Measurements from ENCODE around the gene DGKQ. TPM values are rescaled to one million over a fixed set of nuclear protein-coding genes. Genes with fewer than 3 reads are reported as not detected.

DGKQ gene
- total and polyA plus RNA-seq, 9 of the 15 experiments (the other 6 are each of a cell fraction or from before 2014, with no cell fraction given), result 0.17 to 22.0 (median 5.6) TPM

DNA sequence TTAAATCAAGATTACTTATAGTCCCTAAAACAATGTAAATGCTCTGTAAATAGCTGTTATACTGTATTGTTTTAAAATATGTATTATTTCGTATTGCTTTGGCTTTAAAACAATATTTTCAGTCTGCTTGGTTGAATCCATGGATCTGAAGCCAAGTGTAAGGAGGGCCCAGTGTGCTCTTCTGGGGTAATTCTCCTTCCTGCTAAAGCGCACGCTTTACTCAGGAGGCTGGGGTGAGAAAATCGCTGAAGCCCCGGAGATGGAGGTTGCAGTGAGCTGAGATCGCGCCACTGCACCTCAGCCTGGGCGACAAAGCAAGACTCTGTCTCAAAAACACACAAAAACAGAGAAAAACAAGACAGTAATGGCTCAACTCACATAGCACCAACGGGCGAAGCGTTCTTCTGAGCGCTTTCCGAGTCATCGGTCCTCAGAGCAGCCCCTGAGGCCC lies 13.1 kb upstream of the DGKQ start (continued):
- TF ChIP-seq, protein P1, sequence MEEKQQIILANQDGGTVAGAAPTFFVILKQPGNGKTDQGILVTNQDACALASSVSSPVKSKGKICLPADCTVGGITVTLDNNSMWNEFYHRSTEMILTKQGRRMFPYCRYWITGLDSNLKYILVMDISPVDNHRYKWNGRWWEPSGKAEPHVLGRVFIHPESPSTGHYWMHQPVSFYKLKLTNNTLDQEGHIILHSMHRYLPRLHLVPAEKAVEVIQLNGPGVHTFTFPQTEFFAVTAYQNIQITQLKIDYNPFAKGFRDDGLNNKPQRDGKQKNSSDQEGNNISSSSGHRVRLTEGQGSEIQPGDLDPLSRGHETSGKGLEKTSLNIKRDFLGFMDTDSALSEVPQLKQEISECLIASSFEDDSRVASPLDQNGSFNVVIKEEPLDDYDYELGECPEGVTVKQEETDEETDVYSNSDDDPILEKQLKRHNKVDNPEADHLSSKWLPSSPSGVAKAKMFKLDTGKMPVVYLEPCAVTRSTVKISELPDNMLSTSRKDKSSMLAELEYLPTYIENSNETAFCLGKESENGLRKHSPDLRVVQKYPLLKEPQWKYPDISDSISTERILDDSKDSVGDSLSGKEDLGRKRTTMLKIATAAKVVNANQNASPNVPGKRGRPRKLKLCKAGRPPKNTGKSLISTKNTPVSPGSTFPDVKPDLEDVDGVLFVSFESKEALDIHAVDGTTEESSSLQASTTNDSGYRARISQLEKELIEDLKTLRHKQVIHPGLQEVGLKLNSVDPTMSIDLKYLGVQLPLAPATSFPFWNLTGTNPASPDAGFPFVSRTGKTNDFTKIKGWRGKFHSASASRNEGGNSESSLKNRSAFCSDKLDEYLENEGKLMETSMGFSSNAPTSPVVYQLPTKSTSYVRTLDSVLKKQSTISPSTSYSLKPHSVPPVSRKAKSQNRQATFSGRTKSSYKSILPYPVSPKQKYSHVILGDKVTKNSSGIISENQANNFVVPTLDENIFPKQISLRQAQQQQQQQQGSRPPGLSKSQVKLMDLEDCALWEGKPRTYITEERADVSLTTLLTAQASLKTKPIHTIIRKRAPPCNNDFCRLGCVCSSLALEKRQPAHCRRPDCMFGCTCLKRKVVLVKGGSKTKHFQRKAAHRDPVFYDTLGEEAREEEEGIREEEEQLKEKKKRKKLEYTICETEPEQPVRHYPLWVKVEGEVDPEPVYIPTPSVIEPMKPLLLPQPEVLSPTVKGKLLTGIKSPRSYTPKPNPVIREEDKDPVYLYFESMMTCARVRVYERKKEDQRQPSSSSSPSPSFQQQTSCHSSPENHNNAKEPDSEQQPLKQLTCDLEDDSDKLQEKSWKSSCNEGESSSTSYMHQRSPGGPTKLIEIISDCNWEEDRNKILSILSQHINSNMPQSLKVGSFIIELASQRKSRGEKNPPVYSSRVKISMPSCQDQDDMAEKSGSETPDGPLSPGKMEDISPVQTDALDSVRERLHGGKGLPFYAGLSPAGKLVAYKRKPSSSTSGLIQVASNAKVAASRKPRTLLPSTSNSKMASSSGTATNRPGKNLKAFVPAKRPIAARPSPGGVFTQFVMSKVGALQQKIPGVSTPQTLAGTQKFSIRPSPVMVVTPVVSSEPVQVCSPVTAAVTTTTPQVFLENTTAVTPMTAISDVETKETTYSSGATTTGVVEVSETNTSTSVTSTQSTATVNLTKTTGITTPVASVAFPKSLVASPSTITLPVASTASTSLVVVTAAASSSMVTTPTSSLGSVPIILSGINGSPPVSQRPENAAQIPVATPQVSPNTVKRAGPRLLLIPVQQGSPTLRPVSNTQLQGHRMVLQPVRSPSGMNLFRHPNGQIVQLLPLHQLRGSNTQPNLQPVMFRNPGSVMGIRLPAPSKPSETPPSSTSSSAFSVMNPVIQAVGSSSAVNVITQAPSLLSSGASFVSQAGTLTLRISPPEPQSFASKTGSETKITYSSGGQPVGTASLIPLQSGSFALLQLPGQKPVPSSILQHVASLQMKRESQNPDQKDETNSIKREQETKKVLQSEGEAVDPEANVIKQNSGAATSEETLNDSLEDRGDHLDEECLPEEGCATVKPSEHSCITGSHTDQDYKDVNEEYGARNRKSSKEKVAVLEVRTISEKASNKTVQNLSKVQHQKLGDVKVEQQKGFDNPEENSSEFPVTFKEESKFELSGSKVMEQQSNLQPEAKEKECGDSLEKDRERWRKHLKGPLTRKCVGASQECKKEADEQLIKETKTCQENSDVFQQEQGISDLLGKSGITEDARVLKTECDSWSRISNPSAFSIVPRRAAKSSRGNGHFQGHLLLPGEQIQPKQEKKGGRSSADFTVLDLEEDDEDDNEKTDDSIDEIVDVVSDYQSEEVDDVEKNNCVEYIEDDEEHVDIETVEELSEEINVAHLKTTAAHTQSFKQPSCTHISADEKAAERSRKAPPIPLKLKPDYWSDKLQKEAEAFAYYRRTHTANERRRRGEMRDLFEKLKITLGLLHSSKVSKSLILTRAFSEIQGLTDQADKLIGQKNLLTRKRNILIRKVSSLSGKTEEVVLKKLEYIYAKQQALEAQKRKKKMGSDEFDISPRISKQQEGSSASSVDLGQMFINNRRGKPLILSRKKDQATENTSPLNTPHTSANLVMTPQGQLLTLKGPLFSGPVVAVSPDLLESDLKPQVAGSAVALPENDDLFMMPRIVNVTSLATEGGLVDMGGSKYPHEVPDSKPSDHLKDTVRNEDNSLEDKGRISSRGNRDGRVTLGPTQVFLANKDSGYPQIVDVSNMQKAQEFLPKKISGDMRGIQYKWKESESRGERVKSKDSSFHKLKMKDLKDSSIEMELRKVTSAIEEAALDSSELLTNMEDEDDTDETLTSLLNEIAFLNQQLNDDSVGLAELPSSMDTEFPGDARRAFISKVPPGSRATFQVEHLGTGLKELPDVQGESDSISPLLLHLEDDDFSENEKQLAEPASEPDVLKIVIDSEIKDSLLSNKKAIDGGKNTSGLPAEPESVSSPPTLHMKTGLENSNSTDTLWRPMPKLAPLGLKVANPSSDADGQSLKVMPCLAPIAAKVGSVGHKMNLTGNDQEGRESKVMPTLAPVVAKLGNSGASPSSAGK (IDR thresholded peaks at IDR 0.05), result peak; percentile 48; the same call in 1 of the 2 replicates
- TF ChIP-seq, protein P2, sequence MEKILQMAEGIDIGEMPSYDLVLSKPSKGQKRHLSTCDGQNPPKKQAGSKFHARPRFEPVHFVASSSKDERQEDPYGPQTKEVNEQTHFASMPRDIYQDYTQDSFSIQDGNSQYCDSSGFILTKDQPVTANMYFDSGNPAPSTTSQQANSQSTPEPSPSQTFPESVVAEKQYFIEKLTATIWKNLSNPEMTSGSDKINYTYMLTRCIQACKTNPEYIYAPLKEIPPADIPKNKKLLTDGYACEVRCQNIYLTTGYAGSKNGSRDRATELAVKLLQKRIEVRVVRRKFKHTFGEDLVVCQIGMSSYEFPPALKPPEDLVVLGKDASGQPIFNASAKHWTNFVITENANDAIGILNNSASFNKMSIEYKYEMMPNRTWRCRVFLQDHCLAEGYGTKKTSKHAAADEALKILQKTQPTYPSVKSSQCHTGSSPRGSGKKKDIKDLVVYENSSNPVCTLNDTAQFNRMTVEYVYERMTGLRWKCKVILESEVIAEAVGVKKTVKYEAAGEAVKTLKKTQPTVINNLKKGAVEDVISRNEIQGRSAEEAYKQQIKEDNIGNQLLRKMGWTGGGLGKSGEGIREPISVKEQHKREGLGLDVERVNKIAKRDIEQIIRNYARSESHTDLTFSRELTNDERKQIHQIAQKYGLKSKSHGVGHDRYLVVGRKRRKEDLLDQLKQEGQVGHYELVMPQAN (IDR thresholded peaks at IDR 0.05; ENCODE audit: borderline replicate concordance), result peak; percentile 62; the same call in 1 of the 2 replicates
- TF ChIP-seq ZNF184 (CRISPR knock-in tag; IDR thresholded peaks at IDR 0.05), result no peak
- TF ChIP-seq KAT7 (CRISPR knock-in tag; IDR thresholded peaks at IDR 0.05; ENCODE audit: borderline replicate concordance), result no peak
- no peak for TF ChIP-seq KDM1A (IDR thresholded peaks at IDR 0.05)
- TF ChIP-seq ZNF165 (CRISPR knock-in tag; IDR thresholded peaks at IDR 0.05; ENCODE audit: borderline replicate concordance), result no peak
- no peak for TF ChIP-seq ZFPM2 (CRISPR knock-in tag; IDR thresholded peaks at IDR 0.05)
- TF ChIP-seq YBX1 (IDR thresholded peaks at IDR 0.05), result no peak
- TF ChIP-seq ZNF707 (CRISPR knock-in tag; conservative IDR thresholded peaks at IDR 0.05), result no peak
- TF ChIP-seq DIDO1 (tag; IDR thresholded peaks at IDR 0.05; ENCODE audit: low read depth), result no peak
- no peak for TF ChIP-seq ZNF75A (CRISPR knock-in tag; IDR thresholded peaks at IDR 0.05)
- peak in 1 of 2 experiments; percentile 72; a peak in 2 of 4 replicates for TF ChIP-seq HDAC1 (IDR thresholded peaks at IDR 0.05)
- no peak for TF ChIP-seq NCOR1 (IDR thresholded peaks at IDR 0.05)
- TF ChIP-seq SNRNP70 (optimal IDR thresholded peaks at IDR 0.05; ENCODE audit: low read depth, low read length), result no peak
- TF ChIP-seq, protein P3, sequence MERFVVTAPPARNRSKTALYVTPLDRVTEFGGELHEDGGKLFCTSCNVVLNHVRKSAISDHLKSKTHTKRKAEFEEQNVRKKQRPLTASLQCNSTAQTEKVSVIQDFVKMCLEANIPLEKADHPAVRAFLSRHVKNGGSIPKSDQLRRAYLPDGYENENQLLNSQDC (CRISPR knock-in tag; IDR thresholded peaks at IDR 0.05), result no peak
